Trophoblast cell (in vitro differentiated cells and primary cell): ENCODE data around the gene C7orf33.

Source experiments
- DNase-seq, 2 donors: peaks; one replicate each; pipeline ENCODE4 v3.0.0-alpha.2; 2016
- H2AFZ ChIP-seq: 2 replicates; pipeline ENCODE4 v1.6.1; 2013; ENCODE audit warnings: low read length, moderate library complexity, mild to moderate bottlenecking; ENCODE audit not compliant: insufficient read depth, poor library complexity
- H2AK5ac ChIP-seq: 2 replicates; pipeline ENCODE4 v1.6.1; 2013; ENCODE audit warnings: mild to moderate bottlenecking, low read length
- H2BK120ac ChIP-seq: 2 replicates; pipeline ENCODE4 v1.6.1; 2013; ENCODE audit warnings: low read length, mild to moderate bottlenecking, moderate library complexity; ENCODE audit not compliant: insufficient read depth, poor library complexity
- H2BK12ac ChIP-seq: 2 replicates; pipeline ENCODE4 v1.6.1; 2013; ENCODE audit warnings: mild to moderate bottlenecking, low read length, moderate library complexity
- H2BK5ac ChIP-seq: 2 replicates; pipeline ENCODE4 v1.6.1; 2013; ENCODE audit warnings: low read length, low read depth, moderate library complexity, mild to moderate bottlenecking; ENCODE audit not compliant: poor library complexity
- H3K14ac ChIP-seq: 2 replicates; pipeline ENCODE4 v1.6.1; 2013; ENCODE audit warnings: mild to moderate bottlenecking, low read length
- H3K18ac ChIP-seq: 2 replicates; pipeline ENCODE4 v1.6.1; 2013; ENCODE audit warnings: mild to moderate bottlenecking, low read length
- H3K23ac ChIP-seq: 2 replicates; pipeline ENCODE4 v1.6.1; 2013; ENCODE audit warnings: low read length
- H3K27ac ChIP-seq: 2 replicates; pipeline ENCODE4 v1.5.1; 2013; ENCODE audit warnings: low read depth, mild to moderate bottlenecking, inconsistent platforms, low read length, moderate library complexity
- H3K27me3 ChIP-seq: 2 replicates; pipeline ENCODE4 v1.6.1; 2013; ENCODE audit warnings: inconsistent platforms, mild to moderate bottlenecking, low read length, moderate library complexity; ENCODE audit not compliant: insufficient read depth
- H3K36me3 ChIP-seq, 2 experiments: 1 replicate in 1 of 2; 2 replicates in 1 of 2; pipeline ENCODE4 v1.6.1; 2013; ENCODE audit warnings: low read length in 2 of 2, mild to moderate bottlenecking in 2 of 2, moderate library complexity in 1 of 2; ENCODE audit not compliant: insufficient read depth in 2 of 2, control insufficient read depth in 1 of 2
- H3K4ac ChIP-seq: 2 replicates; pipeline ENCODE4 v1.6.1; 2013; ENCODE audit warnings: low read depth, mild to moderate bottlenecking, low read length, moderate library complexity
- H3K4me1 ChIP-seq, 2 experiments: 1 replicate in 1 of 2; 2 replicates in 1 of 2; pipeline ENCODE4 v1.6.1; 2013; ENCODE audit warnings: low read length in 2 of 2, mild to moderate bottlenecking in 2 of 2, moderate library complexity in 1 of 2; ENCODE audit not compliant: insufficient read depth in 2 of 2, control insufficient read depth in 1 of 2
- H3K4me2 ChIP-seq: 2 replicates; pipeline ENCODE4 v1.6.1; 2013; ENCODE audit warnings: inconsistent platforms, mild to moderate bottlenecking, low read length, moderate library complexity
- H3K4me3 ChIP-seq: 2 replicates; pipeline ENCODE4 v1.5.1; 2013; ENCODE audit warnings: mild to moderate bottlenecking, low read depth, low read length, inconsistent platforms
- H3K79me1 ChIP-seq: one replicate; pipeline ENCODE4 v1.6.1; 2013; ENCODE audit warnings: low read length
- H3K79me2 ChIP-seq: 2 replicates; pipeline ENCODE4 v1.6.1; 2013; ENCODE audit warnings: low read length, mild to moderate bottlenecking; ENCODE audit not compliant: control insufficient read depth, insufficient read depth, poor library complexity
- H3K9ac ChIP-seq: 2 replicates; pipeline ENCODE4 v1.6.1; 2013; ENCODE audit warnings: mild to moderate bottlenecking, low read length
- H3K9me3 ChIP-seq: 2 replicates; pipeline ENCODE4 v1.6.1; 2013; ENCODE audit warnings: low read depth, mild to moderate bottlenecking, control low read depth, inconsistent platforms, low read length; ENCODE audit not compliant: insufficient read depth
- H4K12ac ChIP-seq: 2 replicates; pipeline ENCODE4 v1.6.1; 2013; ENCODE audit warnings: low read depth, mild to moderate bottlenecking, low read length, moderate library complexity
- H4K8ac ChIP-seq: 2 replicates; pipeline ENCODE4 v1.6.1; 2013; ENCODE audit warnings: low read depth, mild to moderate bottlenecking, low read length, moderate library complexity
- H4K91ac ChIP-seq: one replicate; pipeline ENCODE4 v1.6.1; 2013; ENCODE audit warnings: low read depth, mild to moderate bottlenecking, low read length, moderate library complexity
- WGBS: extraction: QIAGEN DNeasy Blood & Tissue Kit; methylation state at CpG from one replicate; pipeline ENCODE4 v1.1.7; 2013; ENCODE audit warnings: missing lambda C conversion rate; ENCODE audit not compliant: insufficient read length, insufficient coverage; ENCODE audit errors: extremely low coverage; 5-methylcytosine and 5-hydroxymethylcytosine counted together

C7orf33 gene

DNA sequence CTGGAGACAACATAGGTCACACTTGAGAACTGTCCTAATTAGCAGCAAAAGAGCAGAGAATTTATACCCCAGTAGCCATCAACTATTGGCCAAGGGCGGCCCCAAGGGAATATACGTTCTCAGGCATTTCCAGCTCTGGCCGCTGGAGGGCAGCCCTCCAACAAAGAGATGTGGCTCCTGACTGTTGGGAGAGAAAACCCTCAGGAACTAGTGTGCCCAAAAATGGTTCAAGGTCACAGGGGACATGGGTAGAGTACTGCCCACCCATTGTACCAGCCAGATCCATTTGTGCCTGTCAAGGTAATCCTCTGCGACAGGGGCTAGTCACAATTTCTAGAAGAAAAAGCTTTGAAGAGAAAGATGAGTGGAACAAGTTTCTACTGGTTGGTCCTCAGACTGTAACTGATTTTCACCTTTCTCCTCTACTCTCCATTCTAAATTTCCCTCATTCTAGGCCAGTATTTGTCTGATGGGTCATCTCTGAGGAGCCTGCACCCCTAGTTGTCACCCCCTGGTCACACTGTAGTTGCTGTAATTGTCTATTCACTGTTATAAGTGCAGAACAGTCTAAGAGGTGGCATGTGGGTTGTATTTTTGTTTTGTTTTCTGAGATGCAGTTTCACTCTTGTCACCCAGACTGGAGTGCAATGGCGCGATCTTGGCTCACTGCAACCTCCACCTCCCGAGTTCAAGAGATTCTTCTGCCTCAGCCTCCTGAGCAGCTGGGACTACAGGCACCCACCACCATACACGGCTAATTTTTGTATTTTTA is 14.7 kb upstream of the C7orf33 start:
- WGBS = no CpG with 5 or more reads among the region's 8 CpGs
- Histone ChIP-seq H3K23ac (no peak overlapping the region), H3K9ac (no peak overlapping the region), H3K27ac (no peak overlapping the region), H3K79me2 (no peaks in the 10 kb centered on the region), H4K12ac (no peak overlapping the region), H3K27me3 (no peaks in the 10 kb centered on the region), H3K4me1 (no peaks in the 10 kb centered on the region), H3K14ac (no peak overlapping the region), H2AK5ac (no peak overlapping the region), H3K4me3 (no peak overlapping the region), H3K79me1 (peaks cover 1% of the 10 kb centered on the region), H4K8ac (no peak overlapping the region), H2AFZ (no peak overlapping the region), H3K9me3 (no peaks in the 10 kb centered on the region), H2BK120ac (no peak overlapping the region), H2BK5ac (no peak overlapping the region), H3K4ac (no peak overlapping the region), H2BK12ac (no peak overlapping the region), H3K18ac (no peak overlapping the region), H3K36me3 (no peaks in the 10 kb centered on the region), H4K91ac (no peak overlapping the region), H3K4me2 (no peak overlapping the region)
- peak; percentile 45 to 81 for DNase-seq

GRCh38 chr7:148579366-148579765 is 11.2 kb upstream of the C7orf33 start:
- no peaks in the 10 kb centered on the region for H3K79me2 ChIP-seq
- H4K8ac ChIP-seq = no peak overlapping the region
- no CpG with 5 or more reads among the region's 4 CpGs for WGBS

GRCh38 chr7:148580446-148580845 is 10.1 kb upstream of the C7orf33 start:
- no CpG with 5 or more reads among the region's 6 CpGs for WGBS
- Histone ChIP-seq H3K36me3 (no peaks in the 10 kb centered on the region), H2BK12ac (no peak overlapping the region)

More at GRCh38 chr7:148579366-148579765, 11.2 kb upstream of the C7orf33 start:
- H2AK5ac ChIP-seq = no peak overlapping the region
- H3K4ac ChIP-seq = no peak overlapping the region
- no peak overlapping the region for H3K4me2 ChIP-seq
- no peak overlapping the region for H2BK12ac ChIP-seq
- H3K4me1 ChIP-seq = no peaks in the 10 kb centered on the region
- H3K27ac ChIP-seq = no peak overlapping the region
- no peaks in the 10 kb centered on the region for H3K36me3 ChIP-seq
- H3K23ac ChIP-seq = no peak overlapping the region
- no peaks in the 10 kb centered on the region for H3K9me3 ChIP-seq
- no peak overlapping the region for H4K91ac ChIP-seq
- DNase-seq = no peak
- H3K18ac ChIP-seq = no peak overlapping the region
- H3K79me1 ChIP-seq = no peaks in the 10 kb centered on the region
- H2AFZ ChIP-seq = no peak overlapping the region
- no peak overlapping the region for H4K12ac ChIP-seq
- no peak overlapping the region for H3K4me3 ChIP-seq
- no peaks in the 10 kb centered on the region for H3K27me3 ChIP-seq
- H2BK120ac ChIP-seq = no peak overlapping the region
- no peak overlapping the region for H3K14ac ChIP-seq
- H3K9ac ChIP-seq = no peak overlapping the region
- no peak overlapping the region for H2BK5ac ChIP-seq

GRCh38 chr7:148581624-148582023 is 8.9 kb upstream of the C7orf33 start:
- H3K4me2 ChIP-seq = no peak overlapping the region
- no peaks in the 10 kb centered on the region for H3K27me3 ChIP-seq
- no peaks in the 10 kb centered on the region for H3K36me3 ChIP-seq
- H2AK5ac ChIP-seq = no peak overlapping the region
- H2BK5ac ChIP-seq = no peak overlapping the region
- H3K4me1 ChIP-seq = no peaks in the 10 kb centered on the region
- H4K8ac ChIP-seq = no peak overlapping the region
- H3K79me1 ChIP-seq = no peaks in the 10 kb centered on the region
- H3K27ac ChIP-seq = no peak overlapping the region
- H3K14ac ChIP-seq = no peak overlapping the region
- H3K23ac ChIP-seq = no peak overlapping the region
- no peak for DNase-seq
- H3K79me2 ChIP-seq = no peaks in the 10 kb centered on the region
- no peak overlapping the region for H3K9ac ChIP-seq
- no peak overlapping the region for H3K4me3 ChIP-seq
- no peak overlapping the region for H3K18ac ChIP-seq
- H2BK120ac ChIP-seq = no peak overlapping the region
- WGBS = no CpG with 5 or more reads among the region's 3 CpGs
- no peak overlapping the region for H2AFZ ChIP-seq
- no peaks in the 10 kb centered on the region for H3K9me3 ChIP-seq
- no peak overlapping the region for H2BK12ac ChIP-seq
- H3K4ac ChIP-seq = no peak overlapping the region
- no peak overlapping the region for H4K91ac ChIP-seq
- no peak overlapping the region for H4K12ac ChIP-seq

More at GRCh38 chr7:148580446-148580845, 10.1 kb upstream of the C7orf33 start:
- Histone ChIP-seq H3K27ac (no peak overlapping the region), H3K18ac (no peak overlapping the region), H2BK120ac (no peak overlapping the region), H4K8ac (no peak overlapping the region), H3K4ac (no peak overlapping the region), H3K9ac (no peak overlapping the region), H3K27me3 (no peaks in the 10 kb centered on the region), H3K9me3 (no peaks in the 10 kb centered on the region), H3K4me2 (no peak overlapping the region), H3K79me2 (no peaks in the 10 kb centered on the region), H3K23ac (no peak overlapping the region), H2BK5ac (no peak overlapping the region), H2AFZ (no peak overlapping the region), H3K4me3 (no peak overlapping the region), H3K79me1 (no peaks in the 10 kb centered on the region), H3K4me1 (no peaks in the 10 kb centered on the region), H3K14ac (no peak overlapping the region), H2AK5ac (no peak overlapping the region), H4K12ac (no peak overlapping the region), H4K91ac (no peak overlapping the region)
- DNase-seq = no peak
